ENCODE data around the gene THPO. TPM values are rescaled to one million over a fixed set of nuclear protein-coding genes. Genes with fewer than 3 reads are reported as not detected.

THPO gene
- polyA plus RNA-seq, 3 donors, result not detected

GRCh38 chr3:184409331-184409926 lies 31.4 kb upstream of the THPO start:
- intact Hi-C loops (cut with micrococcal nuclease), result no loop called here
- Histone ChIP-seq H3K36me3 (replicated peaks in 1 of 2; ENCODE audit: control insufficient read depth in 1 of 2, insufficient read depth in 2 of 2, low read length in 2 of 2) (no peaks in the 10 kb centered on the region), H3K4me1 (ENCODE audit: control insufficient read depth in 1 of 2, insufficient read depth in 2 of 2, low read length in 2 of 2) (peaks cover 26 to 32% of the 10 kb centered on the region in 2 donors), H3K9ac (ENCODE audit: insufficient read depth, low read length, poor library complexity, severe bottlenecking) (no peak overlapping the region), H3K27ac (ENCODE audit: low read depth in 1 of 2, low read length in 2 of 2) (no peak overlapping the region), H4K20me1 (ENCODE audit: insufficient read depth, low read length) (no peaks in the 10 kb centered on the region), H3K4me2 (replicated peaks; ENCODE audit: extremely low read depth, low read length, poor library complexity, severe bottlenecking) (no peak overlapping the region), H2AFZ (ENCODE audit: insufficient read depth, low read depth, low read length, poor library complexity, severe bottlenecking) (no peak overlapping the region), H3K79me2 (ENCODE audit: insufficient read depth, low read length) (no peaks in the 10 kb centered on the region), H3K27me3 (ENCODE audit: control insufficient read depth in 2 of 2, insufficient read depth in 2 of 2, low read length in 2 of 2) (no peaks in the 10 kb centered on the region), H3K9me3 (replicated peaks in 1 of 2; ENCODE audit: control insufficient read depth in 1 of 2, insufficient read depth in 1 of 2, low read length in 2 of 2) (no peaks in the 10 kb centered on the region), H3K4me3 (replicated peaks in 1 of 3; ENCODE audit: low read depth in 2 of 3, low read length in 3 of 3) (no peak overlapping the region)
- TF ChIP-seq, protein P1, sequence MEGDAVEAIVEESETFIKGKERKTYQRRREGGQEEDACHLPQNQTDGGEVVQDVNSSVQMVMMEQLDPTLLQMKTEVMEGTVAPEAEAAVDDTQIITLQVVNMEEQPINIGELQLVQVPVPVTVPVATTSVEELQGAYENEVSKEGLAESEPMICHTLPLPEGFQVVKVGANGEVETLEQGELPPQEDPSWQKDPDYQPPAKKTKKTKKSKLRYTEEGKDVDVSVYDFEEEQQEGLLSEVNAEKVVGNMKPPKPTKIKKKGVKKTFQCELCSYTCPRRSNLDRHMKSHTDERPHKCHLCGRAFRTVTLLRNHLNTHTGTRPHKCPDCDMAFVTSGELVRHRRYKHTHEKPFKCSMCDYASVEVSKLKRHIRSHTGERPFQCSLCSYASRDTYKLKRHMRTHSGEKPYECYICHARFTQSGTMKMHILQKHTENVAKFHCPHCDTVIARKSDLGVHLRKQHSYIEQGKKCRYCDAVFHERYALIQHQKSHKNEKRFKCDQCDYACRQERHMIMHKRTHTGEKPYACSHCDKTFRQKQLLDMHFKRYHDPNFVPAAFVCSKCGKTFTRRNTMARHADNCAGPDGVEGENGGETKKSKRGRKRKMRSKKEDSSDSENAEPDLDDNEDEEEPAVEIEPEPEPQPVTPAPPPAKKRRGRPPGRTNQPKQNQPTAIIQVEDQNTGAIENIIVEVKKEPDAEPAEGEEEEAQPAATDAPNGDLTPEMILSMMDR (IDR thresholded peaks at IDR 0.05), result no peak
- peak overlapping the region in 1 of 2 donors; percentile 48 for H3K4me3 Mint-ChIP-seq
- no peaks in the 10 kb centered on the region for H3K36me3 Mint-ChIP-seq
- no peak for DNase-seq
- H3K9me3 Mint-ChIP-seq, result peaks cover 0 to 3% (median 0%) of the 10 kb centered on the region in 7 donors
- H3K4me1 Mint-ChIP-seq, result peaks cover 31% of the 10 kb centered on the region
- H3K27ac Mint-ChIP-seq, result peak overlapping the region in 1 of 7 donors; percentile 84
- peaks cover 2 to 10% (median 7%) of the 10 kb centered on the region in 3 donors for H3K27me3 Mint-ChIP-seq (ENCODE audit: low read depth in 3 of 3)
- over 99% methylated on average over 8 of the region's 8 CpGs for WGBS (ENCODE audit: insufficient coverage)

- TF ChIP-seq, protein P1 (IDR thresholded peaks at IDR 0.05), result no peak
- Histone ChIP-seq H3K27me3 (ENCODE audit: control insufficient read depth in 2 of 2, insufficient read depth in 2 of 2, low read length in 2 of 2) (peaks cover 0 to 12% of the 10 kb centered on the region in 2 donors), H3K36me3 (replicated peaks in 1 of 2; ENCODE audit: control insufficient read depth in 1 of 2, insufficient read depth in 2 of 2, low read length in 2 of 2) (no peaks in the 10 kb centered on the region), H2AFZ (ENCODE audit: insufficient read depth, low read depth, low read length, poor library complexity, severe bottlenecking) (no peak overlapping the region), H3K4me2 (replicated peaks; ENCODE audit: extremely low read depth, low read length, poor library complexity, severe bottlenecking) (no peak overlapping the region), H3K79me2 (ENCODE audit: insufficient read depth, low read length) (no peaks in the 10 kb centered on the region), H3K27ac (ENCODE audit: low read depth in 1 of 2, low read length in 2 of 2) (no peak overlapping the region), H3K9ac (ENCODE audit: insufficient read depth, low read length, poor library complexity, severe bottlenecking) (no peak overlapping the region), H4K20me1 (ENCODE audit: insufficient read depth, low read length) (no peaks in the 10 kb centered on the region), H3K4me1 (ENCODE audit: control insufficient read depth in 1 of 2, insufficient read depth in 2 of 2, low read length in 2 of 2) (peaks cover 26 to 32% of the 10 kb centered on the region in 2 donors), H3K4me3 (replicated peaks in 1 of 3; ENCODE audit: low read depth in 2 of 3, low read length in 3 of 3) (no peak overlapping the region), H3K9me3 (replicated peaks in 1 of 2; ENCODE audit: control insufficient read depth in 1 of 2, insufficient read depth in 1 of 2, low read length in 2 of 2) (no peaks in the 10 kb centered on the region)
- Mint-ChIP-seq H3K27me3 (ENCODE audit: low read depth in 3 of 3) (peaks cover under 1 to 25% (median 15%) of the 10 kb centered on the region in 3 donors), H3K36me3 (no peaks in the 10 kb centered on the region), H3K4me3 (peak overlapping the region in 1 of 2 donors; percentile 42), H3K27ac (peak overlapping the region in 1 of 7 donors; percentile 16), H3K4me1 (peaks cover 29% of the 10 kb centered on the region), H3K9me3 (peaks cover 0 to 2% (median 0%) of the 10 kb centered on the region in 7 donors)
- DNase-seq, result no peak
- intact Hi-C loops (cut with micrococcal nuclease), result no loop called here
- WGBS (ENCODE audit: insufficient coverage), result 72% methylated on average over 9 of the region's 20 CpGs
Observed at GRCh38 chr3:184405075-184406030, 27.3 kb upstream of the THPO start.
